Activated T-cell treated with anti-CD3 and anti-CD28 coated beads, Interleukin-2, amount 50 U/mL, for 72 hours (primary cell): ENCODE measurements around the gene GABRB1. TPM values are rescaled to one million over a fixed set of nuclear protein-coding genes. Genes with fewer than 3 reads are reported as not detected.
A peak's percentile ranks its signal among the peaks of the same experiment; 100 is the strongest.

Experiments used
- ATAC-seq, 2 donors: fragments of 150-1000 bp; cut with Tn5 transposase; replicated peaks in 1 of 2; 2 replicates each; pipeline ENCODE4 v1.10.0; 2021; ENCODE audit warnings: moderate library complexity in 2 of 2, mild to moderate bottlenecking in 1 of 2
- DNase-seq, 2 donors: peaks; one replicate each; pipeline ENCODE4 v3.0.0; 2021 to 2022; ENCODE audit warnings: mixed read lengths in 1 of 2
- H3K27ac Mint-ChIP-seq: one replicate; pipeline ENCODE4 v1.8.0; 2022; ENCODE audit warnings: mild to moderate bottlenecking, moderate library complexity, mixed read lengths
- H3K27me3 Mint-ChIP-seq: one replicate; pipeline ENCODE4 v1.8.0; 2022; ENCODE audit warnings: low read depth, mixed read lengths
- H3K36me3 Mint-ChIP-seq, 2 donors: one replicate each; pipeline ENCODE4 v1.8.0; 2022; ENCODE audit warnings: mixed read lengths in 2 of 2, mild to moderate bottlenecking in 1 of 2; ENCODE audit not compliant: insufficient read depth in 2 of 2
- H3K4me1 Mint-ChIP-seq: one replicate; pipeline ENCODE4 v1.8.0; 2022; ENCODE audit warnings: low read depth, mixed read lengths
- H3K4me3 Mint-ChIP-seq, 2 donors: one replicate each; pipeline ENCODE4 v1.8.0; 2022; ENCODE audit warnings: mild to moderate bottlenecking in 2 of 2, mixed read lengths in 2 of 2, moderate library complexity in 2 of 2
- H3K9me3 Mint-ChIP-seq, 2 donors: one replicate each; pipeline ENCODE4 v1.8.0; 2022; ENCODE audit warnings: mixed read lengths in 2 of 2
- total RNA-seq, 2 donors: library from RNA; stranded (reverse); gene quantifications; one replicate each; pipeline ENCODE4 v1.2.3, GENCODE V29; 2022

GABRB1 gene
- total RNA-seq, 2 donors from 2014 or later, result not detected

DNA sequence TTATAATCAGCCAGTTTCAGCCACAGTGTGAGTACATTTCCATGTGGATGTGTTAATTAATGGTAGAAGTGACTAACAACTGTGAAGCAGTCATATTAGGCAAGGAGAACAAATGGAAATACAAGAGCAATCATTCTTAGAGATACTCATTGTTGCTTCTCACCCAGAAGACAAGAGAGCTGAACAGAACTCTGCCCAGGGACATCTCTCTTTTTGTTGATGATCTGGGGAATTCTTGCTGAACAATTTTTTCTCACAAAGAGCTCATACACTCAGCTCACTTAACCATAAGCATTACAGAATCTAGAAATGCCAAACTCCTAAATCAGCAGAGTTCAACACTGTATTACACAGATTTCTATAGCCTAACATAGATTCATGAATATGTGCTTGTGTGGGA lies 282.0 kb downstream of the GABRB1 start:
- no peaks in the 10 kb centered on the region for H3K36me3 Mint-ChIP-seq
- no peak overlapping the region for H3K27ac Mint-ChIP-seq
- peaks cover 10% of the 10 kb centered on the region for H3K4me1 Mint-ChIP-seq
- DNase-seq (no peak), ATAC-seq (peak in 1 of 2 donors; percentile 57)
- peaks cover 18% of the 10 kb centered on the region for H3K27me3 Mint-ChIP-seq
- no peak overlapping the region for H3K4me3 Mint-ChIP-seq
- peaks cover 0 to 1% of the 10 kb centered on the region in 2 donors for H3K9me3 Mint-ChIP-seq

DNA sequence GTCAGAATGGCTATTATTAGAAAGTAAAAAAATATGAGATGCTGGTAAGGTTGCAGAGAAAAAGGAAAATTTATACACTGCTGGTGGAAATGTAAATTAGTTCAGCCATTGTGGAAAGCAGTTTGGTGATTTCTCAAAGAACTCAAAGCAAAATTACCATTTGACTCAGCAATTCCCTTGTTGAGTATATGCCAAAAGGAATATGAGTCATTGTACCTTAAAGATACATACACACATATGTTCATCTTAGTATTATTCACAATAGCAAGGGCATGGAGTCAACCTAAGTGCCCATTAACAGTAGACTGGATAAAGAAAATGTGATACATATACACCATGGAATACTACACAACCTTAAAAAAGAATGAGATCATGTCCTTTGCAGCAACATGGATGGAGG lies 284.0 kb downstream of the GABRB1 start:
- no peaks in the 10 kb centered on the region for H3K36me3 Mint-ChIP-seq
- peaks cover 10% of the 10 kb centered on the region for H3K4me1 Mint-ChIP-seq
- DNase-seq (peak in 1 of 2 donors; percentile 5), ATAC-seq (peak; percentile 88 to 94)
- H3K9me3 Mint-ChIP-seq, result peaks cover 0 to 1% of the 10 kb centered on the region in 2 donors
- H3K4me3 Mint-ChIP-seq, result no peak overlapping the region
- H3K27ac Mint-ChIP-seq, result no peak overlapping the region
- H3K27me3 Mint-ChIP-seq, result peaks cover 24% of the 10 kb centered on the region

DNA sequence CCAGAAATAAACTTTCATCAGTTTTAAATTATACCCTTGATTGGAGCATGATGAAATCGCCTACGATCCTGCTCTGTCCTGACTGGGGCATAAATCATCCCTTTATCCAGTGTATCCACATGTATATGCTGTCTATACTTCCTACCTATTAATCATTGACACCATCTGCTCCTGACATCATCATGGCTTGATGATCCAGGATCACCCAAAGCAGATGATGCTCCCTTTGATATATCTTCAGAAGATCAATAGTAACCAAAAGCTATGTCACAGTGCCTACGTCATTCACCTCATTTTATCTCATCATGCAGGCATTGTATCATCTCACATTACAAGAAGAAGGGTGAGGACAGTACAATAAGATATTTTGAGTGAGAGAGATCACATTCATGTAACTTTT lies 294.7 kb downstream of the GABRB1 start:
- Mint-ChIP-seq H3K27me3 (peaks cover 8% of the 10 kb centered on the region), H3K36me3 (no peaks in the 10 kb centered on the region), H3K4me3 (no peak overlapping the region), H3K4me1 (no peaks in the 10 kb centered on the region), H3K9me3 (no peaks in the 10 kb centered on the region), H3K27ac (no peak overlapping the region)
- ATAC-seq (no peak), DNase-seq (no peak)

- no peaks in the 10 kb centered on the region for H3K27me3 Mint-ChIP-seq
Measured at GRCh38 chr4:47330866-47331265, 299.5 kb downstream of the GABRB1 start.

DNA sequence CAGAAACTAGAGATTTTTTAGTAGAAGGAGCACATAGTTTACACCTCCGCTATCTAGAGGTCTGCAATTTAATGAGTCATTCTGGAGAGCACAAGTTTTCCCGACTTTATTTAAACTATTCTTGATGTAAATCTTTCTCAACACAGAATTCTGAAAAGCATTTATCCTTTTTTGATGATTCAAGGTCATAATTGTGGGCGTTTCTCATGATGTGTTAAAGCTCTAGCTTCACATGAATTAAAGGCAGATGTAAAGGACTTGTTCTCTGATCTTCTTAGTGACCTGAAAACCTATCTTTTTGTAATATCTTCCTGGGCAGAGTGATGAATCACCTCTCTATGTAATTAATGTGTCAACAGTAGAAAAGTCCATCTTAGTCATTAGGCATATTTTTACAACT lies 303.3 kb downstream of the GABRB1 start:
- DNase-seq (no peak), ATAC-seq (no peak)
- no peak overlapping the region for H3K27ac Mint-ChIP-seq
- no peaks in the 10 kb centered on the region for H3K9me3 Mint-ChIP-seq
- no peaks in the 10 kb centered on the region for H3K36me3 Mint-ChIP-seq
- no peaks in the 10 kb centered on the region for H3K4me1 Mint-ChIP-seq
- H3K4me3 Mint-ChIP-seq, result no peak overlapping the region
- H3K27me3 Mint-ChIP-seq, result peaks cover 13% of the 10 kb centered on the region

More at GRCh38 chr4:47330866-47331265, 299.5 kb downstream of the GABRB1 start:
- no peak overlapping the region for H3K27ac Mint-ChIP-seq
- no peaks in the 10 kb centered on the region for H3K9me3 Mint-ChIP-seq
- H3K36me3 Mint-ChIP-seq, result no peaks in the 10 kb centered on the region
- no peak overlapping the region for H3K4me3 Mint-ChIP-seq
- no peaks in the 10 kb centered on the region for H3K4me1 Mint-ChIP-seq
- ATAC-seq, result no peak
- DNase-seq, result no peak

GRCh38 chr4:47337893-47338292 lies 306.5 kb downstream of the GABRB1 start:
- DNase-seq, result no peak
- Mint-ChIP-seq H3K27me3 (peaks cover 26% of the 10 kb centered on the region), H3K9me3 (no peaks in the 10 kb centered on the region), H3K36me3 (no peaks in the 10 kb centered on the region), H3K4me3 (no peak overlapping the region), H3K27ac (no peak overlapping the region), H3K4me1 (no peaks in the 10 kb centered on the region)
- no peak for ATAC-seq

DNA sequence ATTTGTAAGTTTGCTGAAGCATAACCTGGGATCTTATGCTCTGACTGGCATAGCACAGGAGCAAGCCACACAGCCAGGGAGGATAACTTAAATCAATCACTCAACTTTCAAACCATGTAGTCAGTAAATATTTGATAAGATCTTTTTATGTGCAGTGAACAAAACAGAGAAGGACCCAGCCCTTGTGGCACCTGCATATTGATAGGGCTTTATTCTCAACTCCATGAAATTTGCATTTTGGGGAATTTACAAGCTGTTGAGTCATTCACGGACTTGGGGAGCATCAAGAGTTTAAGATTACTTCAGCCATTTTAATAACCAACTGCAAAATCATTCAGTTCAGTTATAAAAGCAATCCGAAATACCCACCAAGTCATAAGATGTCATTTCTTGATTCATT lies 309.5 kb downstream of the GABRB1 start:
- Mint-ChIP-seq H3K4me3 (no peak overlapping the region), H3K4me1 (no peaks in the 10 kb centered on the region), H3K27ac (no peak overlapping the region), H3K36me3 (no peaks in the 10 kb centered on the region), H3K9me3 (no peaks in the 10 kb centered on the region), H3K27me3 (peaks cover 26% of the 10 kb centered on the region)
- DNase-seq (no peak), ATAC-seq (peak in 1 of 2 donors; percentile 25)

DNA sequence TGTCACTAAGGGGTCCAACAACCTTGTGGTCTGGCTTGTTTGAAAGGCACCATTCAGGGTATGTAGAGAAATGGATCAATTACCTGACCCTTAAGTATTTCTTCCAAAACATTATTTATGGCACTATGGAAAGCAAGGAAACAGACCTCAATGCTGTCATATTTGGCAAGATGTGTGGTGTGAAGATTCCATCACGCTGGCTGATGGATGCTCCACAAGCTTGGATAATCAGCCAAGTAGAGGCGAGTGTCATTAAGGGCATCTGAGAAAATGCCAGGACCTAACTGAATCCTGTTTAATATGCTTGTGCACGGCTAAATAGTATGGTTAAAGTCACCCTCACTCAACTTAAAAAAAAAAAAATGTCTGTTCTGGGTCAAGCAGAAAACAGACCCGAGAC lies 311.4 kb downstream of the GABRB1 start:
- H3K4me3 Mint-ChIP-seq, result no peak overlapping the region
- H3K4me1 Mint-ChIP-seq, result no peaks in the 10 kb centered on the region
- DNase-seq (no peak), ATAC-seq (no peak)
- H3K27me3 Mint-ChIP-seq, result peaks cover 18% of the 10 kb centered on the region
- H3K36me3 Mint-ChIP-seq, result no peaks in the 10 kb centered on the region
- no peaks in the 10 kb centered on the region for H3K9me3 Mint-ChIP-seq
- H3K27ac Mint-ChIP-seq, result no peak overlapping the region

DNA sequence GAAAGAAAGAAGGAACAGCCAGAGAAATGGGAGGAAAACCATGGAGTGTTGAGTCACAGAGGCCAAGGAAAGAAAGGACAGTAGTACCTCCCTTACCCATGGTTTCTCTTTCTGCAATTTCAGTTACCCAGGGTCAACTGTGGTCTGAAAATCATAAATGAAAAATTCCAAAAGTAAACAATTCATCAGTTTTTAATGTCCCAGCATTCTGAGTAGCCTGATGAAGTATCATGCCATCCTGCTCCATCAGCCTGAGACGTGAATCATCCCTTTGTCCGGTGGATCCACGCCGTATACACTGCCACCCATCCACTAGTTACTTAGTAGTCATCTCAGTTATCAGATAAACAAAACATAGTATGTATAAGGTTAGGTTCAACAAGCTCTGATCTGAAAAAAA lies 318.0 kb downstream of the GABRB1 start:
- no peaks in the 10 kb centered on the region for H3K4me1 Mint-ChIP-seq
- ATAC-seq (no peak), DNase-seq (no peak)
- no peak overlapping the region for H3K4me3 Mint-ChIP-seq
- H3K9me3 Mint-ChIP-seq, result no peaks in the 10 kb centered on the region
- H3K27me3 Mint-ChIP-seq, result peaks cover 12% of the 10 kb centered on the region
- no peaks in the 10 kb centered on the region for H3K36me3 Mint-ChIP-seq
- no peak overlapping the region for H3K27ac Mint-ChIP-seq

GRCh38 chr4:47355568-47355967 lies 324.2 kb downstream of the GABRB1 start:
- H3K27me3 Mint-ChIP-seq, result peaks cover 6% of the 10 kb centered on the region
- H3K36me3 Mint-ChIP-seq, result no peaks in the 10 kb centered on the region
- no peaks in the 10 kb centered on the region for H3K9me3 Mint-ChIP-seq
- ATAC-seq (no peak), DNase-seq (no peak)
- H3K4me1 Mint-ChIP-seq, result no peaks in the 10 kb centered on the region
- H3K4me3 Mint-ChIP-seq, result no peak overlapping the region
- no peak overlapping the region for H3K27ac Mint-ChIP-seq

DNA sequence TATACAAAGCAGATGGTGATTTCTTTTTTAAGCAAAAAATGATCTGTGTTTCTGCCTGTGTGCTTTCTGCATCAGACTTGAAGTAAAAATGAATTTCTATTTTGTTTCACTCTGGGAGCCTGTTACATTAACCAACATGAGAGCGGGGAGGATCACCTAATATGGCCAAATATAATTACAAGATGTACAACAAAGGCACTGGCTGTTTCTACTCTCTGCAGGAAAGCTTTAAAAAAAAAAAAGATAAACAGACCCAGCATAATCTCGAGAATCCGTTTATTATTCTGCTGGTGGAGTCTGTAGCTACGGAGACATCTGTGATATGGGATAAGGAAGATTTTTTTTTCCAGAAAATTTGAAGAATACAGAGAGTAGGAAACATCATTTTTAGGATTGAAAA lies 328.5 kb downstream of the GABRB1 start:
- Mint-ChIP-seq H3K27me3 (peaks cover 26% of the 10 kb centered on the region), H3K27ac (no peak overlapping the region), H3K36me3 (no peaks in the 10 kb centered on the region), H3K9me3 (no peaks in the 10 kb centered on the region), H3K4me1 (no peaks in the 10 kb centered on the region), H3K4me3 (no peak overlapping the region)
- ATAC-seq (no peak), DNase-seq (no peak)

DNA sequence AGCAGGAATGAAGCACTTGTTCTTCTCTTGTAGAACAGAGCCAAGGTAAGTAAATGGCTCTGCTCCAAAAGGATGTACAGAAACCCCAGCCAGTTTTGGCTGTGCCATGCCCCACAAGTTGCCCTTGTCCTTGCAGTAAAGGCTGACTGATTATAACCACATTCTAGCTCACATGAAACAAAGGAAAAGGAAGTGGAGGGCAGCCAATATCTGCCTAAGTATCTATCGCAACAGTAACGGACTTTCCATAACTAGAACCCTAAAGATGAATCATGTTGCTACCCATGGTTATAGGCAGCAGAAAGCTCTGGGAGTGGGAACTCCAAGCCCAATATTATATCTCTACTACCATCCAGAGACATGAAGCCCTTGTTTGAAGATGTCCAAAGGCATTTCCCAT lies 336.4 kb downstream of the GABRB1 start:
- no peaks in the 10 kb centered on the region for H3K4me1 Mint-ChIP-seq
- no peak overlapping the region for H3K27ac Mint-ChIP-seq
- peaks cover 6% of the 10 kb centered on the region for H3K27me3 Mint-ChIP-seq
- H3K9me3 Mint-ChIP-seq, result no peaks in the 10 kb centered on the region
- no peaks in the 10 kb centered on the region for H3K36me3 Mint-ChIP-seq
- no peak overlapping the region for H3K4me3 Mint-ChIP-seq
- no peak for ATAC-seq
- no peak for DNase-seq

DNA sequence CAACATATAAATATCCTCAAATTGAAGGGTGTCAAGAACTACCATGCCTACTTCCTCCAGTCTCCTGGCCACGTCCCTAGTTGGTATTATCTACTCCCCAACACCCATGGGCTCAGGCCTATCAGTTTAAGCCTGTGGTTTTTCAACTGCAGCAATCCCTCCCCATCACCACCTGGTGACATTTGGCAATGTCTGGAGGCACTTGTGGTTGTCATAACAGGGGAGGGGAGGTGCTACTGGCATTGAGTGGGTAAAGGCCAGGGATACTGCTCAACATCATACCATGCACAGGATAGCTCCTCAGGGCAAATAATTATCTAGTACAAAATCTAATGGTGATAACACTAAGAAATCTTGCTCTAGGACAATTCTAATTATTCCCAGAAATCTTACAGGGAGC lies 336.8 kb downstream of the GABRB1 start:
- Mint-ChIP-seq H3K36me3 (no peaks in the 10 kb centered on the region), H3K4me3 (no peak overlapping the region), H3K9me3 (no peaks in the 10 kb centered on the region), H3K4me1 (no peaks in the 10 kb centered on the region), H3K27ac (no peak overlapping the region), H3K27me3 (peaks cover 6% of the 10 kb centered on the region)
- no peak for DNase-seq
- ATAC-seq, result no peak

DNA sequence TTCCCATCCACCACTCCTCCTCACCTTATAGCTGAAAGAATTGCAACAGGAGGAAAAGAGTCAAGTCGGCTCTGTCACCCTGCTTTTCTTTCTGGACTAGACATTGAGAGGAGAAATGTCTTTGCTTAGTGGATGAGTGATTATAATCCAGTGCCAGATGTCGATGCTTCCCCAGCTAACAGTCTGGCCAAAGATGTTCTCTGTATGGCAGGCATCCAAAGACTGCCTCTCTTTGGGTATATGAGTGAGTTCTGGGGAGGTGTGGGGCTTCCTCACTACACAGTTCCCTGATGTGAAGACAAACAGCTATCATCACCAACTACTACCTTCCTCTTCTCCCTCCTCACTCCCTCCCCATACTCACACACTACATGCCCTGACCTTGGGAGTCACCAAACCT lies 341.2 kb downstream of the GABRB1 start:
- peaks cover 5% of the 10 kb centered on the region for H3K27me3 Mint-ChIP-seq
- no peaks in the 10 kb centered on the region for H3K36me3 Mint-ChIP-seq
- ATAC-seq (no peak), DNase-seq (no peak)
- no peak overlapping the region for H3K4me3 Mint-ChIP-seq
- no peaks in the 10 kb centered on the region for H3K9me3 Mint-ChIP-seq
- H3K4me1 Mint-ChIP-seq, result no peaks in the 10 kb centered on the region
- no peak overlapping the region for H3K27ac Mint-ChIP-seq
